HG03196 (cell line): ENCODE measurements around the gene ADIPOR1.

Source experiments
- ATAC-seq: cut with Tn5 transposase; IDR thresholded peaks from one replicate; pipeline ENCODE4 v1.9.1; 2021; ENCODE audit not compliant: unreplicated experiment

The ADIPOR1 gene

GRCh38 chr1:202972046-202972445 is 13.9 kb upstream of the ADIPOR1 start:
- no peak for ATAC-seq

GRCh38 chr1:202968895-202969295 is 10.8 kb upstream of the ADIPOR1 start:
- ATAC-seq: no peak

- no peak for ATAC-seq
Measured at GRCh38 chr1:202968351-202968750, 10.2 kb upstream of the ADIPOR1 start.

- no peak for ATAC-seq
Measured at GRCh38 chr1:202967684-202968281, 9.7 kb upstream of the ADIPOR1 start.

- ATAC-seq: no peak
Measured at GRCh38 chr1:202966006-202966898, 8.1 kb upstream of the ADIPOR1 start.

- no peak for ATAC-seq
Measured at GRCh38 chr1:202965422-202965821, 7.3 kb upstream of the ADIPOR1 start.

- ATAC-seq: no peak
Measured at GRCh38 chr1:202964791-202965410, 6.8 kb upstream of the ADIPOR1 start.

GRCh38 chr1:202961220-202961880 is 3.2 kb upstream of the ADIPOR1 start:
- no peak for ATAC-seq

- no peak for ATAC-seq
Measured at GRCh38 chr1:202959276-202959620, 1.1 kb upstream of the ADIPOR1 start.

- no peak for ATAC-seq
Measured at GRCh38 chr1:202958544-202959275, 598 bp upstream of the ADIPOR1 start.

- ATAC-seq: no peak
Measured at GRCh38 chr1:202956969-202957368, 1.1 kb downstream of the ADIPOR1 start.

- no peak for ATAC-seq
Measured at GRCh38 chr1:202954057-202954745, 3.9 kb downstream of the ADIPOR1 start.

- ATAC-seq: no peak
Measured at GRCh38 chr1:202953392-202953791, 4.7 kb downstream of the ADIPOR1 start.

- ATAC-seq: no peak
Measured at GRCh38 chr1:202952818-202953217, 5.3 kb downstream of the ADIPOR1 start.

GRCh38 chr1:202952099-202952498 is 6.0 kb downstream of the ADIPOR1 start:
- ATAC-seq: no peak

GRCh38 chr1:202951437-202951836 is 6.7 kb downstream of the ADIPOR1 start:
- ATAC-seq: no peak

GRCh38 chr1:202945483-202945882 is 12.6 kb downstream of the ADIPOR1 start:
- no peak for ATAC-seq

- no peak for ATAC-seq
Measured at GRCh38 chr1:202944438-202944921, 13.6 kb downstream of the ADIPOR1 start.

- no peak for ATAC-seq
Measured at GRCh38 chr1:202942426-202942825, 15.7 kb downstream of the ADIPOR1 start.

GRCh38 chr1:202941372-202941771 is 16.7 kb downstream of the ADIPOR1 start:
- no peak for ATAC-seq
